C4-2B (cell line): ENCODE data around the gene NRAP.

ENCODE experiments used
- CTCF ChIP-seq: fragments of 450-650 bp; conservative IDR thresholded peaks from 2 replicates; pipeline ENCODE4 v1.5.1; 2017; ENCODE audit warnings: mild to moderate bottlenecking
- ZFX ChIP-seq: fragments of 450-650 bp; IDR thresholded peaks from 2 replicates; pipeline ENCODE4 v1.6.1; 2017

- TF ChIP-seq CTCF (no peak), ZFX (no peak)
Observed at GRCh38 chr10:113712755-113713639, 49.2 kb upstream of the NRAP start.
